Skin epidermis (tissue), 12 donors: ENCODE results near the gene BOLA3.
"Not testable (repeated sequence)": the region's sequence is repeated elsewhere in the genome, so short reads cannot be mapped to it uniquely, and the experiment has no call there.

Source experiments
- H3K27ac ChIP-seq, 21 experiments: fragments of 200-600 bp; sonication (generic) in 11 of 21; one replicate each; pipeline ENCODE4 v1.5.0; 2020; ENCODE audit warnings: mild to moderate bottlenecking in 3 of 21, inconsistent platforms in 2 of 21, moderate library complexity in 2 of 21
- H3K4me3 ChIP-seq, 7 experiments: fragments of 200-600 bp; sonication (generic) in 2 of 7; one replicate each; pipeline ENCODE4 v1.5.0; 2020; ENCODE audit warnings: inconsistent platforms in 2 of 7, mild to moderate bottlenecking in 2 of 7, moderate library complexity in 1 of 7

Gene BOLA3

GRCh38 chr2:74152954-74153353 lies 5.2 kb upstream of the BOLA3 start:
- Histone ChIP-seq H3K4me3 (no peak overlapping the region), H3K27ac (no peak overlapping the region)

DNA sequence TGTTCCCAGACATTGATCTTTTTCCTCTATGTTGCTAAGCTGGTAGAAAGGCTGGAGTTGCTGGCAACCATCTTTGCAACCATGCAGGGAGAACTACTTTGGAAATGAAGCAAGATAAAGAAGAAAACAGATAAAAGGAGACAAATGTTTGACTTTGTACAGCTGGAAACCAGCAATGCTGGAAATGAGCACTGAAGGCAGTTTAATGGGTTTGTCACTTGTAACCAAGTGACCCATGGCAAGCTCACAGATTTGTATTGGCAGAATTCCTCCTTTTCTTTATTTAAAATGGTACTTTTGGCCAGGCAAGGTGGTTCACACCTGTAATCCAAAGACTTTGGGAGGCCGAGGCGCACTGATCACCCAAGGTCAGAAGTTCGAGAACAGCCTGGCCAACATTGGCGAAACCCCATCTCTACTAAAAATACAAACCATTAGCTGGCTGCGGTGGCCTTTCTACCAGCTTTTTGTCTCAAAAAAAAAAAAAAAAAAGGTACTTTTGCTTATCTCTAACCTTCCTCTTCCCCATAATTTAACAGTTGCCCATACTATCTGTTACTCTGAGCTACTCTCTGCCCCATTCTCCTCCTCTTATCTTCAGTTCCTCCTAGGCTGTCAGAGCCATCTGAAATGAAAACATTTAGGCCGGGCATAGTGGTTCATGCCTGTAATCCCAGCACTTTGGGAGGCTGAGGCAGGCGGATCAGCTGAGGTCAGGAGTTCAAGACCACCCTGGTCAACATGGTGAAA lies 2.0 kb upstream of the BOLA3 start:
- no peak overlapping the region for H3K4me3 ChIP-seq
- H3K27ac ChIP-seq = no peak overlapping the region

GRCh38 chr2:74149247-74149525 lies 1.5 kb upstream of the BOLA3 start:
- H3K4me3 ChIP-seq = no peak overlapping the region
- no peak overlapping the region for H3K27ac ChIP-seq

DNA sequence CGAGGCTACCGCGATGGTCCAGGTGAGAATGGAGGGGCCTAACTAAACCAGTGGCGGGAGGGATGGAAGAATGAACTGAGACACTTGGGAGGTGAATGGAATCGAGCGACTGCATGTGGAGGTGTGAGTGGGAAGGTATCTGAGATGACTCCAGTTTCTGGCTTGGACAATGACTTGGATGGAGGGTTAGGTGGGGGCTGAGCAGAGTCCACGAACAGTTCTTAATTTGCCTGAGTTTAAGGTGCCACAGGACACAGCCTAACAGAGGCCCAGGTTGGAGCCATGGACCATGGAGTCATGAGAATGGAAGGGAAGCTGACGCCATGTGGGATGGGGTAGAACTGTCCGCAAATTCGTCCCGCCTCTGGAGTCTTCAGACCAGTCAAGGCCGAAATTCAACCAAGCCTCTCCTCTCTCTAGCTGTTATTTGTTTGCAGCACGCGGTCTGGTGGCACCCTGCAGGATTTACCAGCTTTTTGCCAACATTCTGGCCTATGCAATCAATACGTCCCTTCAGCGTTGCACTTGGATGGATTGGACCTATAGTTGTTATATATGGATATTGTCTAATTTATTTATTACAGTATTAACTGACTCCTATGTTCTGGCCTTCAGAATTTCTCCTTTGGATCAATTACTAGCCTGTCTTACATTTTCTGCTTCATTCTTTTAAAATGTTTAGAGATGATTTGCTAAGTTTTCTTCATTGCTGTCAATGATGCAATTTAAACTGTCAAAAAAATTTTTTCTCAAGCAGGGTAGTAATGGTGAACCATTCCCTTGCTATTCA lies 940 bp upstream of the BOLA3 start:
- H3K27ac ChIP-seq = peak overlapping the region in 16 of 21 experiments; percentile 53 to 86 (median 75)
- H3K4me3 ChIP-seq = peak overlapping the region; percentile 61 to 87 (median 74)

GRCh38 chr2:74146929-74147726 lies 584 bp downstream of the BOLA3 start:
- Histone ChIP-seq H3K4me3 (peak overlapping the region; percentile 61 to 87 (median 74)), H3K27ac (peak overlapping the region in 20 of 21 experiments; percentile 2 to 86 (median 70))

GRCh38 chr2:74142340-74142739 lies 5.4 kb downstream of the BOLA3 start:
- no peak overlapping the region for H3K27ac ChIP-seq
- H3K4me3 ChIP-seq = no peak overlapping the region

DNA sequence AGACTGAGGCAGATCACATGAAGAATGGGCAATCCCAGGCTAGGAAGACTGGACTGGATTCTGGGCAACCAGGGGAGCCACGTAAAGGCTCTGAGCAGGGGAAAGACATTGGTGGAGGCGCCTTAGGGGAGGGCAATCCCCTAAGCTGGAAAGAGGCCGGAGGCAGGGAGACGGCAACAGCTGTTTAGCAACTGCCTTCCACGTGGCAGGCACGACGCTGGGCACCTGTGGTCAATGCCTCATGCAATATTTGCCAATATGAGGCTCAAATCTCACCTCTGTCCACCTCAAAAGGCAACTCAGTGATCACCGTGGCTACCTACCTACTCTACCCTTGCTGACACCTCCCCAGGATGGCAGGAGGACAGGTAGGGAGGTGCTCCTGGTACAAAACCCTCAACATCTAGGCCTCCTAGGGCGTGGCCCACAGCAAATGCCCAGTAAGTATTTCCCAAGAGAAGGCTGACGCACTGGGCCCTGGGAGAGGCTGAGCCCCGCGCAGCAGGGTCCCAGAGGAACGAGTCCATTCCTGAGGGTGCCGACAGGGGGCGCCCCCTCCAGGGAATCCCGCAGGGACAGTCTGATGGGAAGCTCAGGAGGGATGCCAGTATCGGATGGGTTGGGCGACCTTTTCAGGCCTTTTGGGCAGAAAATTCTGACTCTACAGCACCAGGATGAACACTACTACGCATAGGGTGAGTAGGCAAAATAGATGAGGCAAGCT lies 8.9 kb downstream of the BOLA3 start:
- no peak overlapping the region for H3K4me3 ChIP-seq
- no peak overlapping the region for H3K27ac ChIP-seq

DNA sequence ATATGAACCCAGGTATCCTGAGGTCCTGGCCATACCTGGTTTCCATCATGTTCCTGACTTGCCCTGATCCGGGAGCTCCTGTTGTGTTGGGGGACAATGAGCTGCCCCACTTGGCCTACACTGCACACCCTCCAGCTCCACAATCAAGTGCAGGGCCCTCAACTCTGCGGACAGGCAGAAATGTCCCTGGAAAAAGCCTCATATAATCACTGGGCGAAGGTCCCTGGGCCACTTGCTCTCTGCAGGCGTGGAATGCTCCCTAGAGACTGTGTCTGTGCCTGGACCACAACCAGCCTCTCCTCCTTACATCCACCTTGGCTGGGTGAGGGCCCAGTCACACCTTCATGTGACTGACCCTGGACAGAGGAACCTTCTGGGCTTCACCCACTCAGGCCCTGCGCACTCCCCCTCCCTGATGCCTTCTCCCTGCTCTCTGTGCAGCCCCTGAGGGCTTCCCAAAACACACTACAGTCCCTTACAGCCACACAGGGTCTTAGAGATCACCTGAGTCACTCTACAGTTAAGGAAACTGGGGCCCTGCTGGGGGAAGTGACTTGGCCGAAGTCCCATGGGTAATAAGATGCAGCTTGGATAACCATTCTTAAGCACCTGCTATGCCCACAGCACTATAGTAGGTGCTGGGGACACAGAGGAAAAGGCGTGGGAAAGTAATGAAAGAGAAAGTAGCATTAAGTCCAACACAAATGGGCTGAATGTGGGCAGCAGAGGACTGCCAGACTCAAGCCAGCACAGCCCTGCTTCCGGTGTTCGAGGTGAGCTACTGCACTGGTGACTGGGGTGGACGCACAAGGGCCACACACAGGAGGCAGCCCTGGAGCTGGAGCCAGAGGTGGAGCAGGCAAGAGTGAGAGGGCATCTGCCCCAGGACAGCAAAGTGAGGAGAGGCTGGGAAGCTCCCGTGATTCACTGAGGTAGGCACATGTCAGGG lies 9.8 kb downstream of the BOLA3 start:
- H3K27ac ChIP-seq = no peak overlapping the region
- no peak overlapping the region for H3K4me3 ChIP-seq

GRCh38 chr2:74131901-74132300 lies 15.8 kb downstream of the BOLA3 start:
- Histone ChIP-seq H3K27ac (no peak overlapping the region), H3K4me3 (no peak overlapping the region)

- H3K4me3 ChIP-seq = peak overlapping the region in 1 of 7 experiments; percentile 14
- H3K27ac ChIP-seq = no peak overlapping the region
These were observed 17.3 kb downstream of the BOLA3 start for GRCh38 chr2:74130211-74130995.

DNA sequence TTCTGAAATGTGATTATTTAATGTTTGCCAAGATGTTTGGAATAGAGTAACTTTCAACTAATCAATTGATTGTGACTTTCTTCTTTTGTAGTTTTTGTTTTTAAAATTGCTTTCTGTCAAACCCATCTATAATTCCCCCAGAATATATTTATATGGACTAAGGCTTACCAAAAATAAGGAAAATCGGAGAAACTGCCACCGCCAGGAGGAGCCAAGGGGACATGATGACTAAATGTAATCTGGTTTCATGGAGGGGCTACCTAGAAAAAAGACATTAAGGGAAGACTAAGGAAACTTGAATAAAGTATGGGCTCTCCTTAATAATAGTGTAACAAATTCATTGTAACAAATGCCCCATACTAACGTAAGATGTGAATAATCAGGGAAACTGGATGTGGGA lies 19.5 kb downstream of the BOLA3 start:
- H3K27ac ChIP-seq = no peak overlapping the region
- no peak overlapping the region for H3K4me3 ChIP-seq

- not testable (repeated sequence) for H3K27ac ChIP-seq, H3K4me3 ChIP-seq
These were observed 23.8 kb downstream of the BOLA3 start for GRCh38 chr2:74123955-74124354.

DNA sequence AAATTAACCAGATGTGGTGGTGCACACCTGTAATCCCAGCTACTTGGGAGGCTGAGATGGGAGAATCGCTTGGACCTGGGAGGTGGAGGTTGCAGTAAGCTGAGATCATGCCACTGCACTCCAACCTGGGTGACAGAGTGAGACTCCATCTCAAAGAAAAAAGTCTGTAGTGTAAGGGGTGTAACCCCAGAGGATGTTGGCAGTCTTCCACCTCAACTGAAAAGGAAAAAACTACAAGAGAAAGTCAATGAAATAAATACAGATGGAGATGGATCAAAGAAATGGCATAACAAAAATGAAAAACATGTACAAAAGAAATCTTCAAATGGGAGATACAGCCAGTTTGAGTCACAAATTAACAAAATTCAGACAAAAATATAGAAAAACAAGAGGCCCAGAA lies 25.9 kb downstream of the BOLA3 start:
- not testable (repeated sequence) for H3K27ac ChIP-seq, H3K4me3 ChIP-seq

DNA sequence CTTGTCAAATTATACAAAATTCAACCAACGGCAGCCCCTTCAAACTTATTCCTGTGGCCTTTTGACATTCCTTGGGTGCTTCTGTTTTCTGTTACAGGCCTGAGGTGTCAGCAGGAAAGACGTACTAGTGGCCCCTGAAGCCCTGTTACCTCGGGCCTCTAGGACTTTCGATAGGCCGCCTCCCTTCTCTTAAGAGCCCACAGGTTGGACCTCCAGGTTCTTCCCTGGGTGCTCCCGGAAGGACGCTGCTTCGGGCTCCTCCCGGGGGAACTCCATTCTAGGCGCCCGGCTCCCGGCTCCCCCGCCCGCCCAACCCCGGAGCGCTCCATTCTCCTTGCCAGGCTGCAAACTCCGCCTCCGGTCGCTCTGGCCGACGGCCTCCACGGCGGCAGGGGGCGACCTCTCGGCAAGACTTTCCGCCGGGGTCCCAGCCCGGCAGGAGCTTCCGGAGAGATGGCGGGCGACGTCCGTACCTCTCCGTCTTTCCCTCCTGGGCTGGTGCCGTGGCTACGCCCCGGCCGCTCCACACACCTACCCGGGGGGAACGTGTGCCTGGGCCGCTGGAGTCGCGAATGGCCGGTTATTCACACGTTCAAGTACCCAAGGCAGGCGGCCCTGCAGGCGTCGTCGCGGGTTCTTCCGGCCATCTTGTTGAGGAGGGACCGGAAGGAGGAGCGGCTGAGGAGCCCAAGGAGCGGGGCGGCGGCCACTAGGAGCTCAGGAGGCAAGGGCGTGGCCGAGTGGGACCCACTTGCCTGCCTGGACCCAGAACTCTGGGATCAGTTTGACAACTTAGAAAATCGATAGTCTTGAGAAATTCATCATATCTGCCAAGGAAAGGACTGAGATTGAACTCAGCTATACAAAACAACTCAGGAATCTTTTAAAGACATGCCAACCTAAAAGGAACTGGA lies 27.5 kb downstream of the BOLA3 start:
- H3K27ac ChIP-seq = peak overlapping the region; percentile 77 to 95 (median 88)
- peak overlapping the region; percentile 43 to 82 (median 60) for H3K4me3 ChIP-seq

DNA sequence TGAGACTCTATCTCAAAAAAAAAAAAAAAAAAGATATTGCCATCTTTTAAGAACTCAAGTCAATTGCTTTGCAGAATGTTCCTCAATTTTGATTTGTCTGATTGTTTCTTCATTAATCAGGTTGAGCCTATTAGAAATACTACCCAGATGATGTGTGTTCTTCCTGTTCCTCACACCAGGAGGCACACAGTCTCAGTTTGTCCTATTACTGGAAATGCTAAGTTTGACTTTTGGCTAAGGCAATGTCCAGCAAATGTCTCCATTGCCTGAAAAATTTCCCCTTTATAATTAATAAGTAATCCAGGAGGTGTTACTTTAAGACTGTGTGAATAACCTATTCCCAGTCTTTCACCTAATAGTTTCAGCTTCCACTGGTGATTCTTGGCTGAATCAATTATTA lies 28.4 kb downstream of the BOLA3 start:
- no peak overlapping the region for H3K4me3 ChIP-seq
- H3K27ac ChIP-seq = peak overlapping the region in 2 of 21 experiments; percentile 90 to 91

GRCh38 chr2:74111380-74111779 lies 36.3 kb downstream of the BOLA3 start:
- Histone ChIP-seq H3K4me3 (no peak overlapping the region), H3K27ac (no peak overlapping the region)

GRCh38 chr2:74110537-74110936 lies 37.2 kb downstream of the BOLA3 start:
- H3K4me3 ChIP-seq = no peak overlapping the region

More at GRCh38 chr2:74110537-74110936, 37.2 kb downstream of the BOLA3 start:
- H3K27ac ChIP-seq = no peak overlapping the region
